ENCODE data around the gene TRIM49C. TPM values are rescaled to one million over a fixed set of nuclear protein-coding genes. Genes with fewer than 3 reads are reported as not detected.

TRIM49C gene
- total RNA-seq, 2 experiments from 2014 or later, result not detected

Other genes starting within 250 kb of the TRIM49C start
- gene TRIM49, start 222.5 kb upstream of the TRIM49C start, total RNA-seq, result not detected
- gene TRIM64B, start 152.6 kb upstream of the TRIM49C start, total RNA-seq, result not detected
- gene TRIM49D1, start 108.9 kb upstream of the TRIM49C start, total RNA-seq, result not detected
- not detected for gene TRIM49D2, start 107.0 kb upstream of the TRIM49C start, total RNA-seq
- gene TRIM64, start 65.1 kb upstream of the TRIM49C start, total RNA-seq, result not detected
- not detected for gene UBTFL1, start 54.8 kb downstream of the TRIM49C start, total RNA-seq
- gene NAALAD2, start 103.6 kb downstream of the TRIM49C start, total RNA-seq, result not detected
- 10 to 100 TPM; 64.6 to 65.9 TPM for gene CHORDC1, start 191.9 kb downstream of the TRIM49C start, total RNA-seq

Data from CD4-positive, alpha-beta T cell (primary cell).